Measurements from ENCODE around the gene HEG1.

Gene HEG1

GRCh38 chr3:125023833-125024555, 31.8 kb downstream of the HEG1 start:
- H3K4me3 ChIP-seq (ENCODE audit: low read depth, low read length) = no peak overlapping the region

- H3K4me3 ChIP-seq (ENCODE audit: low read depth, low read length) = no peak overlapping the region
These were observed 33.6 kb downstream of the HEG1 start for GRCh38 chr3:125022206-125022605.

DNA sequence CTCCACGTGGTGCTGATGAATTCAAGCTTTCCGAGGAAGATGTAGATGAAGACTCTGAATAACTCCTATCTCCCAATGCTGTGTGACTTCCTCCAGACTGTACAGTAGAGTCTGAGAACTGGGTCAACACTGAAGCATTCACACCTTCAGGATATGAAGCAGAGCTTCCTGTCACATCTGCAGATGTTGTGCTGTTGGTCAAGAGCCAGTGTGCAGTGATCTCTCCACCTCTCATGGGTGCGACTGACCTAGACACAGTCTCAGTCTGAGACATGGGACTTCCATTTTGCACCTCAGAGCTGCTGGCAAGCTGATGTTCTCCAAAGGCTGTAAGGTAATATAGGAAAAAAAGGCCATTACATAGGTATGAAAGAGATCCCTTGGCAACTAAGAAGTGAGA, 36.5 kb downstream of the HEG1 start:
- H3K4me3 ChIP-seq (ENCODE audit: low read depth, low read length) = no peak overlapping the region

- H3K4me3 ChIP-seq (ENCODE audit: low read depth, low read length) = no peak overlapping the region
These were observed 38.4 kb downstream of the HEG1 start for GRCh38 chr3:125017406-125017805.

DNA sequence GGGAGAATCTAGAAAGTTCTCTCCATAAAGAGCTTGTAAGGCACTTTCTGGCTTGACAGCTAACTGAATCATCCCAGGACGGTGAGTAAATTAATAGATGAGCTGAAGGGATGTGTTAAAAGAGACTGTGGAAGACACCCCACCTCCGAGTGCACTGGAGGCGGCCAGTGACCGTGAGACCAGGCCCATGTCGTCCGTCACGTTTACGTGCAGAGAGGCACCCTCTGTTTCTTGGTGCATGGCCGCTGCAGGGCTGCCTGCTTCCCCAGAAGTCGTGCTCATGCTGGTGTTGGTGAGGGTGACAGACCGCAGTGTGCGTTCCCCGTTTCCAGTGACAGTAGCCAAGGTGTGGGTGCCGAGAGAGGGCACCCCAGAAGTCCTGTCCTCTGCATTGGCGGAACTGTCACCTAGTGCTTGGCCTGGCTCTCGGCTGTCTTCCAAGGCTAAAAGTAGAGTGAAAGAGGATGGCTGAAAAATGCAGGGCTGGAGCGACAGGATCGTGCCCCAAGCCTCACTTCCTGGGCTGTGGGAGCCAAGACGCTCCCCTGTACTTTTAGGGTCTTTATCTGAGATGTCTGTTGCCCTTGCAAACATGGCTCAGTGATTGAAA, 41.1 kb downstream of the HEG1 start:
- H3K4me3 ChIP-seq (ENCODE audit: low read depth, low read length) = no peak overlapping the region

DNA sequence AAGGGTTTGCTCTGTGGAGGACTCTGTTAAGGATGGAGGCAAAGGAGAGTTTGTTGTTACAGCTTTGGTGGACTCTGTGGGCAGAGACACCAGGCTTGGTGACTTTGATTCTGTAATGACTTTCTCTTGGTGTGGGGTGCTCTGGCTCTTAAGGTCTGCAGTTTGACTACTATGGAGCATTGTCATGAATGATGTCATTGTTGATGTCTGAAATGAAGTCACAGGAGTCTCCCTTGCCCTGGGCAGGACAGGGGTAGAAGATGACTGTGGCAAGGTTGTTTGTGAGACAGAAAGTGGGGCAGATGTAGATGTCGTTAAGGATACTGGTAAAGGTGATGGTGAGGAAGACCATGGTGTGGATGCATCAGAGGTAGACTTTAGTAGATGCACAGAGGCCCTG, 42.7 kb downstream of the HEG1 start:
- H3K4me3 ChIP-seq (ENCODE audit: low read depth, low read length) = no peak overlapping the region

GRCh38 chr3:125011941-125012340, 43.9 kb downstream of the HEG1 start:
- H3K4me3 ChIP-seq (ENCODE audit: low read depth, low read length) = no peak overlapping the region

GRCh38 chr3:125010393-125010792, 45.4 kb downstream of the HEG1 start:
- H3K4me3 ChIP-seq (ENCODE audit: low read depth, low read length) = no peak overlapping the region

DNA sequence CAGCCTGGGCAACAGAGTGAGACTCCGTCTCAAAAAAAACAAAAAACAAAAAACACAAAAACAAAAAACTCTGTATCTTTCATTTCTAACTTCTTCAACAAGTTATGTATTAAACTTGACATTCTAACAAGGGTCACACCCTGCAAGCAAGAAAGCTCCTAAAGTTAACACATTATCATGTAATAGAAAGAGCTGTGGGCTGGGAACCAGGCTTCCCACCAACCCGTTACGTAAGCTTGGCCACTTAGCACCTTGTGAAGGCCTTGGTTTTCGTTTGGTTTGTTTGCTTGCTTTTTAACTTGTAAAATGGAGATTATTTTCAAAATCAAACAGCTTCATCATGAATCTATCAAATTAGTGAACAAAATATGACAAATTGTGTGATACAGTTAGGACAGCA, 47.0 kb downstream of the HEG1 start:
- no peak overlapping the region for H3K4me3 ChIP-seq (ENCODE audit: low read depth, low read length)

- H3K4me3 ChIP-seq (ENCODE audit: low read depth, low read length) = no peak overlapping the region
These were observed 49.5 kb downstream of the HEG1 start for GRCh38 chr3:125006291-125006731.

- no peak overlapping the region for H3K4me3 ChIP-seq (ENCODE audit: low read depth, low read length)
These were observed 50.1 kb downstream of the HEG1 start for GRCh38 chr3:125005676-125006075.

- H3K4me3 ChIP-seq (ENCODE audit: low read depth, low read length) = no peak overlapping the region
These were observed 50.6 kb downstream of the HEG1 start for GRCh38 chr3:125005222-125005621.

DNA sequence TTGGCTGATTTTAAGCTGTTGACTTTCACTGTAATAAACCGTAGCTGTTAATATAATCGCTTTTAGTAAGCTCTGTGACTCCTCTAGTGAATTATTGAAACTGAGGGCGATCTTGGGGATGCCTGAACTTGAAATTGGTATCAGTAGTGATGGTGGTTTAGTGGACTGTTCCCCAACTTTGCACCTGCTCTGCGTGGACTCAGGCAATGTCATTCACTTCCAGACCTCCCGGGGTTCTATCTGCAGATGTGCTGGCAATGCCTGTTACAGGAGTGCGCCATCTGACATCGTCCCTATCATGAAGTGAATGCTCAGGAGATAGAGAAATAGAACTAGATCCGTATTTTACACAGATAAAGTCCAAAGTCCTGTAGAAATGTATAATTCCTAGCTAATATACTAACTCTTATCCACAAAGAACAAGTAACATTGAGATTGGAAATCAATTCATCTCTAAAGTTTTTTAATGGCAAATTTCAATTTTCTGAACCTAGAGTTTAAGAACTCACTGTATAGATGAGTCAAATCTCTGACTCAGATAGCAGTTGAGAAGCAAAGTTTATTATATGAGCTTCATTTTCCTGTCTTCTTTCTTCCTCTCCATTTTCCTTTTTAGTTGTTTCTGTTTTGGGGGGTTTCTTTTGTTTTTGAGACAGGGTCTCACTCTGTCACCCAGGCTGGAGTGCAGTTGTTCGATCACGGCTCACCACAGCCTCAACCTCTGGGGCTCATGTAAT, 51.8 kb downstream of the HEG1 start:
- H3K4me3 ChIP-seq (ENCODE audit: low read depth, low read length) = no peak overlapping the region

GRCh38 chr3:125003369-125003853, 52.4 kb downstream of the HEG1 start:
- H3K4me3 ChIP-seq (ENCODE audit: low read depth, low read length) = no peak overlapping the region

- H3K4me3 ChIP-seq (ENCODE audit: low read depth, low read length) = no peak overlapping the region
These were observed 53.1 kb downstream of the HEG1 start for GRCh38 chr3:125002414-125003368.

- H3K4me3 ChIP-seq (ENCODE audit: low read depth, low read length) = no peak overlapping the region
These were observed 54.0 kb downstream of the HEG1 start for GRCh38 chr3:125001557-125002413.

GRCh38 chr3:125000661-125001060, 55.1 kb downstream of the HEG1 start:
- no peak overlapping the region for H3K4me3 ChIP-seq (ENCODE audit: low read depth, low read length)

GRCh38 chr3:124999897-125000435, 55.8 kb downstream of the HEG1 start:
- no peak overlapping the region for H3K4me3 ChIP-seq (ENCODE audit: low read depth, low read length)

DNA sequence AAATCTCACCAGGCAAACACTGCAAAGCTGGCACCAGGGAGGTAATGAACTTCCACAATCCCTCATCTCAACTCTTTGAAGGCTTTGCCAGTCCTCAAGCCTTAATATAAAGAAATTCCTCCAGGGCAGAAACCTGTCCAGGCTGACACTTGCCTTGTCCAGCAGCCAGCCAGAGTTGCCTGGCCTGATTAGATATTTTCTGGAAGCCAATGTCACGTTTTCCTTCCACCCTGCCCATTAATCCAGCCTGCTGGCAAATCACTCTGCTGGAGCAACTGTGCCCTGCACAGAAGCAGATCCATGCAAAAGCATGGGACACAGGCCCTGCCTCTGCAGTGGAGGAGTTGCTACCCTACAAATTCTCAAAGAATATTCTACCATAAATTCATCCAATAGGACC, 56.5 kb downstream of the HEG1 start:
- no peak overlapping the region for H3K4me3 ChIP-seq (ENCODE audit: low read depth, low read length)

DNA sequence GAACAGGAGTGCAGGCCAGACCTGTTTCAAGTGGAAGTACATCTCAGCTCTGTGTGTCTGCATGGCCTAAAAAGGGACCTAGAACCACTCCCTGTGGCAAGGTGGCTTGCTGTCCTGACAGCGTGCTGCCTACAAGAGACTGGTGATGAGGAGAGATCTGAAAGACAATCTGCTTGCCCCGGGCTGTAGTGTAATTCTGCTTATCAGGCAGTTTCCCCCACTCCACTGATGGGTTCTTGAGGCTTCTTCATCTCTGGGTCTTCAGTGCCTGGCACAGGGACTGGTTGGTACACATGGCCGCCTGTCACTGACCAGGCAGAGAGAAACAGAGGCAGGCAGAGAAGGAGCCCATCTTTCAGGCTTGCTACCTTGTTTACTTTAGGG, 57.6 kb downstream of the HEG1 start:
- no peak overlapping the region for H3K4me3 ChIP-seq (ENCODE audit: low read depth, low read length)
